B cell (primary cell): ENCODE results near the gene ATP7B. TPM values are rescaled to one million over a fixed set of nuclear protein-coding genes. Genes with fewer than 3 reads are reported as not detected.

Source experiments
- ATAC-seq: fragments of 200-7000 bp; cut with Tn5 transposase; one replicate; pipeline ENCODE4 v1.10.0; 2021; ENCODE audit warnings: low read depth, mild to moderate bottlenecking, moderate number of reproducible peaks, moderate library complexity
- CTCF ChIA-PET: fragments of 350-600 bp; sonication (Branson Sonifier 250); formaldehyde crosslinking; loops from one replicate; lab custom pipeline; 2021; ENCODE audit warnings: antibody characterized with exemption, inconsistent platforms; lab: Charles Lee
- POLR2A ChIA-PET: fragments of 350-600 bp; sonication (Branson Sonifier 250); formaldehyde crosslinking; loops from one replicate; lab custom pipeline; 2021; ENCODE audit warnings: antibody characterized with exemption; lab: Charles Lee
- DNase-seq: peaks from one replicate; pipeline ENCODE4 v3.0.0; 2013
- H2AFZ ChIP-seq: 2 replicates; pipeline ENCODE4 v1.6.1; 2012; ENCODE audit warnings: mild to moderate bottlenecking, low read depth, low read length; ENCODE audit not compliant: insufficient read depth, poor library complexity, severe bottlenecking
- H3K27ac ChIP-seq, 2 donors: 1 replicate in 1 of 2; 2 replicates in 1 of 2; pipeline ENCODE4 v1.5.1; 2012 to 2013; ENCODE audit warnings: low read length in 2 of 2, mild to moderate bottlenecking in 2 of 2, moderate library complexity in 1 of 2
- H3K27me3 ChIP-seq, 4 experiments: fragments of 200-600 bp in 1 of 4; sonication (generic) in 1 of 4; replicated peaks in 1 of 4; 1 replicate in 2 of 4; 2 replicates in 2 of 4; pipeline versions ENCODE4 v1.6.1 to v1.7.0; 2013 to 2016; ENCODE audit warnings: low read length in 3 of 4, mild to moderate bottlenecking in 2 of 4, mixed read lengths in 1 of 4, moderate library complexity in 1 of 4; ENCODE audit not compliant: insufficient read depth in 4 of 4, control insufficient read depth in 3 of 4; ENCODE audit errors: control extremely low read depth in 1 of 4
- H3K36me3 ChIP-seq, 2 experiments: replicated peaks in 1 of 2; 1 replicate in 1 of 2; 2 replicates in 1 of 2; pipeline versions ENCODE4 v1.6.1 to v1.7.1; 2013; ENCODE audit warnings: low read length in 1 of 2; ENCODE audit not compliant: insufficient read depth in 2 of 2, control insufficient read depth in 1 of 2; ENCODE audit errors: control extremely low read depth in 1 of 2, extremely low read depth in 1 of 2
- H3K4me1 ChIP-seq, 2 donors: fragments of 200-600 bp in 1 of 2; sonication (generic) in 1 of 2; 1 replicate in 1 of 2; 2 replicates in 1 of 2; pipeline versions ENCODE4 v1.5.1 to v1.6.1; 2013 to 2017; ENCODE audit warnings: low read length in 2 of 2; ENCODE audit not compliant: control insufficient read depth in 2 of 2, insufficient read depth in 2 of 2
- H3K4me2 ChIP-seq: replicated peaks from 2 replicates; pipeline ENCODE3; 2012; ENCODE audit warnings: mild to moderate bottlenecking, low read depth, low read length; ENCODE audit not compliant: poor library complexity, severe bottlenecking
- H3K4me3 ChIP-seq, 5 experiments: fragments of 200-600 bp in 1 of 5; sonication (generic) in 1 of 5; 1 replicate in 3 of 5; 2 replicates in 2 of 5; pipeline versions ENCODE4 v1.5.1 to v1.7.0; 2011 to 2016; ENCODE audit warnings: low read length in 4 of 5, mild to moderate bottlenecking in 4 of 5, low read depth in 2 of 5, control low read depth in 1 of 5, moderate library complexity in 1 of 5; ENCODE audit not compliant: insufficient read depth in 1 of 5; ENCODE audit errors: control extremely low read depth in 1 of 5, extremely low read depth in 1 of 5
- H3K79me2 ChIP-seq: fragments of 200-600 bp; sonication (generic); one replicate; pipeline ENCODE4 v1.6.0; 2016; ENCODE audit warnings: low read length; ENCODE audit not compliant: control insufficient read depth, insufficient read depth
- H3K9ac ChIP-seq: fragments of 200-600 bp; sonication (generic); 2 replicates; pipeline ENCODE4 v1.6.1; 2017; ENCODE audit warnings: mild to moderate bottlenecking, low read length, moderate library complexity
- H3K9me3 ChIP-seq, 3 donors: one replicate each; pipeline versions ENCODE4 v1.6.1 to v1.7.1; 2013; ENCODE audit warnings: low read length in 2 of 3; ENCODE audit not compliant: control insufficient read depth in 2 of 3, insufficient read depth in 1 of 3; ENCODE audit errors: control extremely low read depth in 1 of 3
- H4K20me1 ChIP-seq: 2 replicates; pipeline ENCODE4 v1.6.0; 2012; ENCODE audit warnings: mild to moderate bottlenecking, low read length; ENCODE audit not compliant: insufficient read depth, control insufficient read depth, poor library complexity, severe bottlenecking
- H3K27ac Mint-ChIP-seq: one replicate; pipeline ENCODE4 v1.8.0; 2021; ENCODE audit warnings: mixed read lengths
- H3K27me3 Mint-ChIP-seq: one replicate; pipeline ENCODE4 v1.8.0; 2021; ENCODE audit warnings: mixed read lengths
- H3K4me1 Mint-ChIP-seq: one replicate; pipeline ENCODE4 v1.8.0; 2021; ENCODE audit warnings: mixed read lengths
- H3K4me3 Mint-ChIP-seq: one replicate; pipeline ENCODE4 v1.8.0; 2021; ENCODE audit warnings: mixed read lengths
- H3K9me3 Mint-ChIP-seq: one replicate; pipeline ENCODE4 v1.8.0; 2022; ENCODE audit warnings: mixed read lengths; ENCODE audit not compliant: insufficient read depth
- EZH2 ChIP-seq: IDR thresholded peaks from 2 replicates; pipeline ENCODE4 v1.6.1; 2012; ENCODE audit warnings: borderline replicate concordance, low read depth, mild to moderate bottlenecking, moderate library complexity, low read length; ENCODE audit not compliant: insufficient read depth, poor library complexity, severe bottlenecking
- WGBS: methylation state at CpG from one replicate; pipeline ENCODE4 v1.1.5; 2013; ENCODE audit warnings: missing lambda C conversion rate; ENCODE audit not compliant: insufficient coverage; 5-methylcytosine and 5-hydroxymethylcytosine counted together
- intact Hi-C: fragments of 100-400 bp; cut with micrococcal nuclease; formaldehyde crosslinking; loops from one replicate; pipeline ENCODE4 v1.10.0; 2022
- polyA plus RNA-seq: library from polyadenylated mRNA; depleted of rRNA; stranded (reverse); fragments of >200 nt; gene quantifications from 2 replicates; pipeline ENCODE4 v1.2.3, GENCODE V29; 2012
- total RNA-seq, 2 donors: library from RNA; stranded (reverse); fragments of 120-200 nt in 1 of 2; gene quantifications; 1 replicate in 1 of 2; 2 replicates in 1 of 2; pipeline versions ENCODE4 v1.2.3 to v1.2.4, GENCODE V29; 2013 to 2022
- TF ChIP-seq, protein P1 (sequence below): fragments of 200-600 bp; IDR thresholded peaks from one replicate; pipeline ENCODE4 v1.8.0; 2022; ENCODE audit warnings: antibody characterized with exemption, mild to moderate bottlenecking

ATP7B gene
- total and polyA plus RNA-seq, 2 donors (not counting 1 experiment from before 2014, with no cell fraction given): 0.10 to 0.91 TPM

DNA sequence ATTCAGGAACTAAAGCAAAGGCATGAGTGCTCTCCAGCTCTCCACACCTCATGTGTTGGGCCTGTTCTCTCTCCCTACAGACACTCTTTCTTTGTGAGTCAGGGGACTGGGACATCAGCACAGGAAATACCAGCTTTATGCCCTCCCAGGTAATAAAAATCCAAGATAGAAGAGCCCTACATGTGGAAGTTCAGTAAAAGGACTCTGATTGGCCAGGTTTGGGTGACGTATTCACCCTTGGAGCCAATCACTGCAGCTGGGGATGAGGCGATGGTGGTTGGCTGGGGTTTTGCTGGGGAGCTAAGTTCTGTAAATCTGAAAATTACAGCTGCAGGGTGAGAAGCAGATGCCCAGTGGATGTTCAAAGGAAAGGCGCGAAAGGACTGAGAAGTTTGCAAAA is 117.0 kb downstream of the ATP7B start:
- intact Hi-C loops: no loop called here
- H3K79me2 ChIP-seq: no peaks in the 10 kb centered on the region
- H3K4me3 Mint-ChIP-seq: no peak overlapping the region
- H3K27me3 Mint-ChIP-seq: peaks cover 30% of the 10 kb centered on the region
- H3K27ac ChIP-seq: no peak overlapping the region
- no peak overlapping the region for H3K4me3 ChIP-seq
- no peaks in the 10 kb centered on the region for H3K9me3 Mint-ChIP-seq
- DNase-seq (no peak), ATAC-seq (no peak)
- no peaks in the 10 kb centered on the region for H3K4me1 Mint-ChIP-seq
- H3K36me3 ChIP-seq: no peaks in the 10 kb centered on the region
- CTCF ChIA-PET: interaction anchor here (1.2 to 2.9 kb wide), 3 partner anchors 9 to 233 kb away, joined by 3 to 15 read pairs (median 3); no protein-coding TSS in a partner anchor
- no peak overlapping the region for H2AFZ ChIP-seq
- H3K9me3 ChIP-seq: no peaks in the 10 kb centered on the region
- WGBS: 92% methylated on average over 4 of the region's 4 CpGs
- H3K4me1 ChIP-seq: no peaks in the 10 kb centered on the region
- H3K27ac Mint-ChIP-seq: no peak overlapping the region
- POLR2A ChIA-PET: no interaction called here
- TF ChIP-seq, protein P1, sequence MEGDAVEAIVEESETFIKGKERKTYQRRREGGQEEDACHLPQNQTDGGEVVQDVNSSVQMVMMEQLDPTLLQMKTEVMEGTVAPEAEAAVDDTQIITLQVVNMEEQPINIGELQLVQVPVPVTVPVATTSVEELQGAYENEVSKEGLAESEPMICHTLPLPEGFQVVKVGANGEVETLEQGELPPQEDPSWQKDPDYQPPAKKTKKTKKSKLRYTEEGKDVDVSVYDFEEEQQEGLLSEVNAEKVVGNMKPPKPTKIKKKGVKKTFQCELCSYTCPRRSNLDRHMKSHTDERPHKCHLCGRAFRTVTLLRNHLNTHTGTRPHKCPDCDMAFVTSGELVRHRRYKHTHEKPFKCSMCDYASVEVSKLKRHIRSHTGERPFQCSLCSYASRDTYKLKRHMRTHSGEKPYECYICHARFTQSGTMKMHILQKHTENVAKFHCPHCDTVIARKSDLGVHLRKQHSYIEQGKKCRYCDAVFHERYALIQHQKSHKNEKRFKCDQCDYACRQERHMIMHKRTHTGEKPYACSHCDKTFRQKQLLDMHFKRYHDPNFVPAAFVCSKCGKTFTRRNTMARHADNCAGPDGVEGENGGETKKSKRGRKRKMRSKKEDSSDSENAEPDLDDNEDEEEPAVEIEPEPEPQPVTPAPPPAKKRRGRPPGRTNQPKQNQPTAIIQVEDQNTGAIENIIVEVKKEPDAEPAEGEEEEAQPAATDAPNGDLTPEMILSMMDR: no peak
- no peak for TF ChIP-seq EZH2
- H4K20me1 ChIP-seq: no peaks in the 10 kb centered on the region
- peaks cover 0 to 8% (median 0%) of the 10 kb centered on the region in 4 experiments for H3K27me3 ChIP-seq
- no peak overlapping the region for H3K9ac ChIP-seq
- no peak overlapping the region for H3K4me2 ChIP-seq

DNA sequence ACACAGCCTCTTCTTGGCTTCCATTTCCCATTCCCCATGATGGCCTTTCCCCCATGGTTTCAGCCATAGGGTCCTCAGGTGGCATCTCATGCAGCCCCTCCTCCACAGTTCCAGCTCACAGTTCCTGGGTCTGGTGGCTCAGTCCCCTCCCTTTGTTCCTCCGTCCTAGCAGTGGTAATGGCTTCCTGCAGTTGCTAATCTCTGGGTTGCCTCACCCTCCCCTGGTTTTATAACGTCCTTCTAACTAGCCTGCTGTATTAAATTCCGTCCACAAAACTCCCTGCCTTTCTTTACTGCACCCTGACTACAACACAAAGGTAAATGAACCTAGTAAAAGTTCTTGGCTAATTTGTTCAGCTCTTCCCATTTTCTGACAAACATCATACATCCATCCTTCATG is 118.6 kb downstream of the ATP7B start:
- H3K4me3 Mint-ChIP-seq: no peak overlapping the region
- intact Hi-C loops: no loop called here
- Histone ChIP-seq H3K9me3 (no peaks in the 10 kb centered on the region), H3K36me3 (no peaks in the 10 kb centered on the region), H3K27ac (no peak overlapping the region), H3K4me1 (no peaks in the 10 kb centered on the region), H3K27me3 (peaks cover 0 to 8% (median 0%) of the 10 kb centered on the region in 4 experiments), H3K9ac (no peak overlapping the region), H3K4me3 (no peak overlapping the region), H3K4me2 (no peak overlapping the region), H2AFZ (no peak overlapping the region), H4K20me1 (no peaks in the 10 kb centered on the region), H3K79me2 (no peaks in the 10 kb centered on the region)
- WGBS: 63% methylated on average over 3 of the region's 3 CpGs
- ChIA-PET CTCF (interaction anchor here (1.6 to 2.7 kb wide), 2 partner anchors 10 to 235 kb away, joined by 3 to 11 read pairs; no protein-coding TSS in a partner anchor), POLR2A (no interaction called here)
- no peak for TF ChIP-seq EZH2
- TF ChIP-seq, protein P1: no peak
- ATAC-seq: no peak
- no peaks in the 10 kb centered on the region for H3K9me3 Mint-ChIP-seq
- H3K27me3 Mint-ChIP-seq: peaks cover 30% of the 10 kb centered on the region
- H3K27ac Mint-ChIP-seq: no peak overlapping the region
- no peak for DNase-seq
- H3K4me1 Mint-ChIP-seq: no peaks in the 10 kb centered on the region
